ENCODE measurements around the gene RASSF3. TPM values are rescaled to one million over a fixed set of nuclear protein-coding genes. Genes with fewer than 3 reads are reported as not detected.

RASSF3 gene
- total and polyA plus RNA-seq, 10 of the 15 experiments (the other 5 are each of a cell fraction or from before 2014, with no cell fraction given): 6.9 to 62.4 (median 30.3) TPM

DNA sequence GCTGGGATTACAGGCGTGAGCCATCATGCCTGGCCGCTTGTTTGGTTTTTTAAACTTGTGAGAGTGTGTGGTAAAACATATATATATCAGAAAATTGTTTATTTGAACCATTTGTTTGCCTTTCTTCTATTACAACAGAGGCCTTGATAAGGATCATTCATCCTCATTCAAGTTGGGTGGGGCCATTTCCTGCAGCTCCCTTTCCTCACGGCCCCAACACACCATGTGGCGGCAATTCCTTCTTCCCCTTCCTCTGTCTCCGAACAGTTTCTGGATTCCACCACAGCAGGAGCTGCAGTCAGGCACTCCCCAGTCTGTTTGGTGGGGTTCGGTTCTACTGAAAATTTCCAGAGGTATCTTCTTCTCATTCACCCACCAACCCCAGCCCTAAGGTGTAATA lies 42.0 kb upstream of the RASSF3 start (continued):
- TF ChIP-seq, protein P1, sequence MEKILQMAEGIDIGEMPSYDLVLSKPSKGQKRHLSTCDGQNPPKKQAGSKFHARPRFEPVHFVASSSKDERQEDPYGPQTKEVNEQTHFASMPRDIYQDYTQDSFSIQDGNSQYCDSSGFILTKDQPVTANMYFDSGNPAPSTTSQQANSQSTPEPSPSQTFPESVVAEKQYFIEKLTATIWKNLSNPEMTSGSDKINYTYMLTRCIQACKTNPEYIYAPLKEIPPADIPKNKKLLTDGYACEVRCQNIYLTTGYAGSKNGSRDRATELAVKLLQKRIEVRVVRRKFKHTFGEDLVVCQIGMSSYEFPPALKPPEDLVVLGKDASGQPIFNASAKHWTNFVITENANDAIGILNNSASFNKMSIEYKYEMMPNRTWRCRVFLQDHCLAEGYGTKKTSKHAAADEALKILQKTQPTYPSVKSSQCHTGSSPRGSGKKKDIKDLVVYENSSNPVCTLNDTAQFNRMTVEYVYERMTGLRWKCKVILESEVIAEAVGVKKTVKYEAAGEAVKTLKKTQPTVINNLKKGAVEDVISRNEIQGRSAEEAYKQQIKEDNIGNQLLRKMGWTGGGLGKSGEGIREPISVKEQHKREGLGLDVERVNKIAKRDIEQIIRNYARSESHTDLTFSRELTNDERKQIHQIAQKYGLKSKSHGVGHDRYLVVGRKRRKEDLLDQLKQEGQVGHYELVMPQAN (conservative IDR thresholded peaks at IDR 0.05): no peak
- TF ChIP-seq NFYB (IDR thresholded peaks at IDR 0.05; ENCODE audit: insufficient read depth, low read depth, low read length) (no peak), ZNF217 (IDR thresholded peaks at IDR 0.05) (no peak), BRCA1 (IDR thresholded peaks at IDR 0.05; ENCODE audit: low read depth, low read length) (no peak), SREBF1 (IDR thresholded peaks at IDR 0.05; ENCODE audit: low read length) (no peak), SPI1 (IDR thresholded peaks at IDR 0.05; ENCODE audit: borderline replicate concordance, insufficient read depth, low read depth, low read length) (no peak), STAT3 (IDR thresholded peaks at IDR 0.05; ENCODE audit: low read depth, low read length) (no peak), NRF1 (conservative IDR thresholded peaks at IDR 0.05; ENCODE audit: low read depth, low read length) (no peak)
- TF ChIP-seq, protein P2, sequence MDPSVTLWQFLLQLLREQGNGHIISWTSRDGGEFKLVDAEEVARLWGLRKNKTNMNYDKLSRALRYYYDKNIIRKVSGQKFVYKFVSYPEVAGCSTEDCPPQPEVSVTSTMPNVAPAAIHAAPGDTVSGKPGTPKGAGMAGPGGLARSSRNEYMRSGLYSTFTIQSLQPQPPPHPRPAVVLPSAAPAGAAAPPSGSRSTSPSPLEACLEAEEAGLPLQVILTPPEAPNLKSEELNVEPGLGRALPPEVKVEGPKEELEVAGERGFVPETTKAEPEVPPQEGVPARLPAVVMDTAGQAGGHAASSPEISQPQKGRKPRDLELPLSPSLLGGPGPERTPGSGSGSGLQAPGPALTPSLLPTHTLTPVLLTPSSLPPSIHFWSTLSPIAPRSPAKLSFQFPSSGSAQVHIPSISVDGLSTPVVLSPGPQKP (IDR thresholded peaks at IDR 0.05; ENCODE audit: low read depth, low read length): no peak
